Measurements from ENCODE around the gene PRICKLE3. TPM values are rescaled to one million over a fixed set of nuclear protein-coding genes. Genes with fewer than 3 reads are reported as not detected.

Gene PRICKLE3, protein sequence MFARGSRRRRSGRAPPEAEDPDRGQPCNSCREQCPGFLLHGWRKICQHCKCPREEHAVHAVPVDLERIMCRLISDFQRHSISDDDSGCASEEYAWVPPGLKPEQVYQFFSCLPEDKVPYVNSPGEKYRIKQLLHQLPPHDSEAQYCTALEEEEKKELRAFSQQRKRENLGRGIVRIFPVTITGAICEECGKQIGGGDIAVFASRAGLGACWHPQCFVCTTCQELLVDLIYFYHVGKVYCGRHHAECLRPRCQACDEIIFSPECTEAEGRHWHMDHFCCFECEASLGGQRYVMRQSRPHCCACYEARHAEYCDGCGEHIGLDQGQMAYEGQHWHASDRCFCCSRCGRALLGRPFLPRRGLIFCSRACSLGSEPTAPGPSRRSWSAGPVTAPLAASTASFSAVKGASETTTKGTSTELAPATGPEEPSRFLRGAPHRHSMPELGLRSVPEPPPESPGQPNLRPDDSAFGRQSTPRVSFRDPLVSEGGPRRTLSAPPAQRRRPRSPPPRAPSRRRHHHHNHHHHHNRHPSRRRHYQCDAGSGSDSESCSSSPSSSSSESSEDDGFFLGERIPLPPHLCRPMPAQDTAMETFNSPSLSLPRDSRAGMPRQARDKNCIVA
- 9.7 TPM for total RNA-seq
- long read RNA-seq, transcript PRICKLE3-206 (9 exons, 2,062 nt): major isoform, 8 of 18 reads
- long read RNA-seq, partial matches to known transcripts: 2 of 18 reads
- long read RNA-seq, other reads (novel, unspliced or antisense): 8 of 18 reads

- TF ChIP-seq CTCF (IDR thresholded peaks at IDR 0.05; ENCODE audit: borderline replicate concordance): peak; percentile 37
- Histone ChIP-seq H3K36me3 (peaks cover 18% of the 10 kb centered on the region), H3K4me3 (peak within 1 kb of the TSS; percentile 69), H3K27me3 (ENCODE audit: low read depth) (no peaks in the 10 kb centered on the region), H3K4me1 (peaks cover 24% of the 10 kb centered on the region), H3K9me3 (replicated peaks) (no peaks in the 10 kb centered on the region), H3K27ac (replicated peaks) (peak within 1 kb of the TSS; percentile 88)
- intact Hi-C loops (cut with micrococcal nuclease): no loop called here
- DNase-seq: peak; percentile 85
Observed at GRCh38 chrX:49186125-49187027, at the start of gene PRICKLE3. Gene PRICKLE3, minus strand, starts transcription at chrX:49186373. Its CDS starts 76 bp downstream, at chrX:49186297.

- Histone ChIP-seq H3K27ac (replicated peaks) (no peak overlapping the region), H3K36me3 (no peaks in the 10 kb centered on the region), H3K4me1 (peaks cover 11% of the 10 kb centered on the region), H3K27me3 (ENCODE audit: low read depth) (no peaks in the 10 kb centered on the region), H3K4me3 (peak overlapping the region; percentile 32), H3K9me3 (replicated peaks) (no peaks in the 10 kb centered on the region)
- intact Hi-C loops (cut with micrococcal nuclease): no loop called here
- no peak for DNase-seq
- TF ChIP-seq CTCF (IDR thresholded peaks at IDR 0.05; ENCODE audit: borderline replicate concordance): no peak
Observed at GRCh38 chrX:49233887-49234555, 47.8 kb upstream of the PRICKLE3 start.

- peak within 1 kb of the TSS; percentile 32 for H3K4me3 ChIP-seq
- TF ChIP-seq CTCF (IDR thresholded peaks at IDR 0.05; ENCODE audit: borderline replicate concordance): no peak
- intact Hi-C loops (cut with micrococcal nuclease): no loop called here
- DNase-seq: no peak
- no peaks in the 10 kb centered on the region for H3K27me3 ChIP-seq (ENCODE audit: low read depth)
- peaks cover 11% of the 10 kb centered on the region for H3K4me1 ChIP-seq
- H3K36me3 ChIP-seq: no peaks in the 10 kb centered on the region
- no peak within 1 kb of the TSS for H3K27ac ChIP-seq (replicated peaks)
- no peaks in the 10 kb centered on the region for H3K9me3 ChIP-seq (replicated peaks)
Observed at GRCh38 chrX:49233176-49233575, 47.0 kb upstream of the PRICKLE3 start, which contains the start of gene CACNA1F. Gene CACNA1F, minus strand, starts transcription at chrX:49233340. Its CDS starts 31 bp downstream, at chrX:49233309.

- DNase-seq: no peak
- H3K4me1 ChIP-seq: peaks cover 11% of the 10 kb centered on the region
- H3K4me3 ChIP-seq: no peak overlapping the region
- H3K9me3 ChIP-seq (replicated peaks): no peaks in the 10 kb centered on the region
- H3K36me3 ChIP-seq: no peaks in the 10 kb centered on the region
- intact Hi-C loops (cut with micrococcal nuclease): no loop called here
- no peak for TF ChIP-seq CTCF (IDR thresholded peaks at IDR 0.05; ENCODE audit: borderline replicate concordance)
- no peak overlapping the region for H3K27ac ChIP-seq (replicated peaks)
- no peaks in the 10 kb centered on the region for H3K27me3 ChIP-seq (ENCODE audit: low read depth)
Observed at GRCh38 chrX:49232525-49232924, 46.4 kb upstream of the PRICKLE3 start.

Data from left ventricle myocardium inferior (tissue), 1 donor.